NT2/D1 (cell line): Measurements from ENCODE around the gene AMPH.
"Not testable (repeated sequence)": the region's sequence is repeated elsewhere in the genome, so short reads cannot be mapped to it uniquely, and the experiment has no call there.

Source experiments
- SUZ12 ChIP-seq: IDR thresholded peaks from 2 replicates; pipeline ENCODE4 v1.6.1; 2011; ENCODE audit not compliant: insufficient read length, insufficient read depth; ENCODE audit errors: extremely low read depth
- YY1 ChIP-seq: IDR thresholded peaks from 2 replicates; pipeline ENCODE4 v1.6.1; 2011; ENCODE audit not compliant: insufficient read length, insufficient read depth
- ZNF274 ChIP-seq: IDR thresholded peaks from 2 replicates; pipeline ENCODE4 v1.6.1; 2011; ENCODE audit warnings: mild to moderate bottlenecking, low read depth, low read length

GRCh38 chr7:38358273-38358831, 272.8 kb downstream of the AMPH start:
- TF ChIP-seq ZNF274, SUZ12, YY1: not testable (repeated sequence)
